HepG2 (cell line): ENCODE results near the gene FABP1. TPM values are rescaled to one million over a fixed set of nuclear protein-coding genes. Genes with fewer than 3 reads are reported as not detected.

Experiments
- ATAD3A ChIP-seq: sonication (generic); formaldehyde crosslinking; IDR thresholded peaks from 2 replicates; pipeline ENCODE4 v1.4.0; 2020; ENCODE audit warnings: missing genetic modification reagents
- HOXA7 ChIP-seq: sonication (generic); formaldehyde crosslinking; IDR thresholded peaks from 2 replicates; pipeline ENCODE4 v1.8.1; 2022; ENCODE audit warnings: mild to moderate bottlenecking, missing genetic modification reagents, moderate library complexity
- KAT2B ChIP-seq: fragments of 150-350 bp; IDR thresholded peaks from 2 replicates; pipeline ENCODE4 v1.6.1; 2014; ENCODE audit warnings: low read depth, low read length, borderline replicate concordance
- MAFG ChIP-seq: sonication (generic); formaldehyde crosslinking; IDR thresholded peaks from 2 replicates; pipeline ENCODE4 v1.5.1; 2020; ENCODE audit warnings: mild to moderate bottlenecking, missing genetic modification reagents
- MEIS1 ChIP-seq: sonication (generic); formaldehyde crosslinking; IDR thresholded peaks from 2 replicates; pipeline ENCODE4 v1.9.0; 2021; ENCODE audit warnings: mild to moderate bottlenecking, missing genetic modification reagents, moderate library complexity, borderline replicate concordance
- PCBP2 ChIP-seq: fragments of 200-400 bp; formaldehyde crosslinking; optimal IDR thresholded peaks from 2 replicates; pipeline ENCODE3; 2018; ENCODE audit warnings: low read length, low read depth; ENCODE audit not compliant: poor library complexity, severe bottlenecking
- RARG ChIP-seq: sonication (generic); formaldehyde crosslinking; IDR thresholded peaks from 2 replicates; pipeline ENCODE4 v1.4.0; 2020; ENCODE audit warnings: low read depth, mild to moderate bottlenecking, missing genetic modification reagents
- TARDBP ChIP-seq: sonication (generic); formaldehyde crosslinking; IDR thresholded peaks from 2 replicates; pipeline ENCODE4 v1.8.0; 2022; ENCODE audit warnings: mild to moderate bottlenecking, missing genetic modification reagents
- ZBED4 ChIP-seq: sonication (generic); formaldehyde crosslinking; IDR thresholded peaks from 2 replicates; pipeline ENCODE4 v1.4.0; 2020; ENCODE audit warnings: missing genetic modification reagents, borderline replicate concordance
- ZBTB2 ChIP-seq: sonication (generic); formaldehyde crosslinking; IDR thresholded peaks from 2 replicates; pipeline ENCODE4 v1.8.0; 2022; ENCODE audit warnings: low read depth, missing genetic modification reagents
- ZMAT3 ChIP-seq: sonication (generic); formaldehyde crosslinking; conservative IDR thresholded peaks from 2 replicates; pipeline ENCODE4 v1.7.0; 2021; ENCODE audit warnings: missing genetic modification reagents
- ZNF296 ChIP-seq: sonication (generic); formaldehyde crosslinking; conservative IDR thresholded peaks from 2 replicates; pipeline ENCODE4 v1.5.0; 2020; ENCODE audit warnings: mild to moderate bottlenecking, missing genetic modification reagents
- ZNF382 ChIP-seq: sonication (generic); formaldehyde crosslinking; IDR thresholded peaks from 2 replicates; pipeline ENCODE4 v1.5.0; 2020; ENCODE audit warnings: missing genetic modification reagents, mild to moderate bottlenecking, borderline replicate concordance
- ZNF484 ChIP-seq: sonication (generic); formaldehyde crosslinking; IDR thresholded peaks from 2 replicates; pipeline ENCODE4 v1.5.1; 2020; ENCODE audit warnings: mild to moderate bottlenecking, low read depth, missing genetic modification reagents, borderline replicate concordance
- ZNF512B ChIP-seq: sonication (generic); formaldehyde crosslinking; IDR thresholded peaks from 2 replicates; pipeline ENCODE4 v1.5.1; 2020; ENCODE audit warnings: missing genetic modification reagents, mild to moderate bottlenecking, borderline replicate concordance
- ZNF558 ChIP-seq: sonication (generic); formaldehyde crosslinking; IDR thresholded peaks from 2 replicates; pipeline ENCODE4 v1.9.0; 2022; ENCODE audit warnings: mild to moderate bottlenecking, missing genetic modification reagents, borderline replicate concordance
- ZNF569 ChIP-seq: sonication (generic); formaldehyde crosslinking; IDR thresholded peaks from 2 replicates; pipeline ENCODE4 v1.5.0; 2020; ENCODE audit warnings: mild to moderate bottlenecking, missing genetic modification reagents, moderate library complexity, borderline replicate concordance
- polyA plus RNA-seq, 8 experiments: library from polyadenylated mRNA; depleted of rRNA in 3 of 8; stranded (reverse) in 7 of 8; unstranded in 1 of 8; fragments of >200 nt; fragmentation: Illumina TruSeq in 4 of 8; extraction: Trizol in 4 of 8; gene quantifications; 2 replicates each; pipeline versions ENCODE4 v1.2.1 to v1.2.3, GENCODE V29; 2011 to 2016; ENCODE audit warnings: low read depth in 4 of 8, missing spikeins in 1 of 8, mixed read lengths in 1 of 8; ENCODE audit not compliant: insufficient read depth in 1 of 8
- total RNA-seq, 5 experiments: library from RNA; depleted of rRNA; stranded (reverse); fragments of >200 nt; fragmentation: Illumina TruSeq; extraction: Trizol; gene quantifications; 2 replicates each; pipeline ENCODE4 v1.2.3, GENCODE V29; 2016; ENCODE audit warnings: low read depth in 1 of 5

Gene FABP1
- total and polyA plus RNA-seq, 2 of the 13 experiments (the other 11 are each of a cell fraction or from before 2014, with no cell fraction given): 644 to 1,608 TPM

DNA sequence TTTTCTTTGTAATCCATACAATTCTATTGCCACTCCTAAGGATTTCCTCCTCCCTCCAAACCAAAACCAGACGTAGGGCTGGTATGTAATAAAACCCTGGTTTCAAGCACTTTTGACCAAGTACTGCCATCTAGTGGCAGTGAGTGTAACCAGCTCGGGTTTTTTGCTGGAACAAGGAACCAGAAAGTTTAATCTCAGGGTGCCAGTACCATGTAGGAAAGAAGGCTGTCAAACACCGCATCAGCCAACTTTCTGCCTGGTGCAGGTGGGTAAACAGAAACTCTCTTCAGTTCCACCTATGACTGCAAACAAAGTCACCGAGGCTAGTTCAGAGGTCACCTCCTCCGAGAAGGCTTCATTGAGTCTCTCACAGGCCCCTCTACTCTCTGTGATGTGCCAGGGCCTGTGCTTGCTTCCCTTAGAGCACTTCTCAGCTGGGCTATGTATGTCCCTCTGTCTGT is 32.1 kb upstream of the FABP1 start (continued):
- TF ChIP-seq MAFG (CRISPR knock-in tag) (no peak), ZNF512B (no peak), RARG (CRISPR knock-in tag) (no peak), HOXA7 (CRISPR knock-in tag) (no peak), PCBP2 (no peak), MEIS1 (no peak), ATAD3A (CRISPR knock-in tag) (no peak), ZMAT3 (CRISPR knock-in tag) (no peak), ZNF296 (no peak), KAT2B (no peak), ZNF558 (no peak), TARDBP (CRISPR knock-in tag) (no peak), ZBED4 (CRISPR knock-in tag) (peak; percentile 43; the same call in 1 of the 2 replicates), ZNF569 (CRISPR knock-in tag) (no peak), ZBTB2 (CRISPR knock-in tag) (no peak), ZNF382 (CRISPR knock-in tag) (no peak), ZNF484 (CRISPR knock-in tag) (no peak)
